GM12873 (cell line): ENCODE data around the gene CHCHD3.

Experiments
- TF ChIP-seq, protein P1 (sequence below): IDR thresholded peaks from 2 replicates; pipeline ENCODE4 v1.5.1; 2012; ENCODE audit warnings: low read depth, mild to moderate bottlenecking, moderate library complexity, low read length, control low read depth; ENCODE audit not compliant: insufficient read depth; ENCODE audit errors: missing control alignments

The CHCHD3 gene

DNA sequence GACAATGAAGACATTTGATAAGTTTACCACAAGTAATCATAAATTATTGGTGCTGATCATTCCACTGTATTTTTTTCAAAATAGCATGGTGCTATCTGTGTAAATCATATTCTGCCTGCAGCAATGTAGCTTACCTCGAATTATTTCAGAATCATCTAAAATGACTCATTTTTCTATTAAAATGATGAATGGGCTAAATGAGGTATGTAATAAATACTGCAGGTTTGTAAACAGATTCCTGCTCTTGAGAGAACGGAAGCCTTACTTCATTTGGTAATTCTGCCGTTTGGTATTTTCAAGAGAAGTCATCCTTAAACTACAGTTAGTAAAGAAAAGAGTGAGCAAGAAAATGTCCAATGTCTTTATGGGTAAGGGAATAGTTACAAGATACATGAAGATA lies 115.9 kb downstream of the CHCHD3 start:
- TF ChIP-seq, protein P1, sequence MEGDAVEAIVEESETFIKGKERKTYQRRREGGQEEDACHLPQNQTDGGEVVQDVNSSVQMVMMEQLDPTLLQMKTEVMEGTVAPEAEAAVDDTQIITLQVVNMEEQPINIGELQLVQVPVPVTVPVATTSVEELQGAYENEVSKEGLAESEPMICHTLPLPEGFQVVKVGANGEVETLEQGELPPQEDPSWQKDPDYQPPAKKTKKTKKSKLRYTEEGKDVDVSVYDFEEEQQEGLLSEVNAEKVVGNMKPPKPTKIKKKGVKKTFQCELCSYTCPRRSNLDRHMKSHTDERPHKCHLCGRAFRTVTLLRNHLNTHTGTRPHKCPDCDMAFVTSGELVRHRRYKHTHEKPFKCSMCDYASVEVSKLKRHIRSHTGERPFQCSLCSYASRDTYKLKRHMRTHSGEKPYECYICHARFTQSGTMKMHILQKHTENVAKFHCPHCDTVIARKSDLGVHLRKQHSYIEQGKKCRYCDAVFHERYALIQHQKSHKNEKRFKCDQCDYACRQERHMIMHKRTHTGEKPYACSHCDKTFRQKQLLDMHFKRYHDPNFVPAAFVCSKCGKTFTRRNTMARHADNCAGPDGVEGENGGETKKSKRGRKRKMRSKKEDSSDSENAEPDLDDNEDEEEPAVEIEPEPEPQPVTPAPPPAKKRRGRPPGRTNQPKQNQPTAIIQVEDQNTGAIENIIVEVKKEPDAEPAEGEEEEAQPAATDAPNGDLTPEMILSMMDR, result no peak

DNA sequence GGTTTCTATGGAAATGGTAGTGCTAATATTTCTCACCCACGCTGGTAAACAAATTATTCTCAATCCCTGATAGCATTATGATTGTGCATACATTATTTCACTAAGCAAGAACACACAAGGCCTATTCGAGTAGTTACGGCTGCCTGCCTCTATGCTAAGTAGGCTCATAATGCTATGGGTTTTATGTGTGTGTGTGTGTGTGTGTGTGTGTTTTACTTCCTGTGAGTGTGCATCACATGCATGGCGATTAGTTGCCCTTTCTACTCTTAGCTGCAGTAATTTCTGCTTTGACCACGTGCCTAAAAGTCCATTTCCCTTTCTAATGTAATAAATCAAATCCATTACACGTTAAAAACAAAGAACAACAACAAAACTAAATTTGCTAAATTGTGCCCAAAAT lies 117.0 kb downstream of the CHCHD3 start:
- TF ChIP-seq, protein P1, result no peak

DNA sequence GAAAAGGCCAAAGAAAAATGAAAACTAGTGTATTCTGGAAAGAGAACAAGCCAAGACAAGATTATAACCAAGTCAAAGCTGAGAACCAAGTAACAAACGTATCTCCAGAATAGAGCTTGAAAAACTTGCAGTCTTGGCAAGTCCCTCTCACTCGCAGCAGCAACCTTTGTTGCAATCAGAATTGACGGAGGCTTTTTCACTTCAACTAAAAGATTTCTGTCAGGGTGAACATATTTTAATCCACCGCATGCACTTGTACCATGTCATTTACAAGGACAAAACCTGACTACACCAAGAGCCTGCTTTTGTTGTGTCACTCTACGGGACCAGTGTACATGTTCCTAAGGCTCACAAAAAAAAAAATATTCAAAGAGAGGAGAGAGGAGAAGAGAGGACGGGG lies 122.0 kb downstream of the CHCHD3 start:
- TF ChIP-seq, protein P1, result no peak

DNA sequence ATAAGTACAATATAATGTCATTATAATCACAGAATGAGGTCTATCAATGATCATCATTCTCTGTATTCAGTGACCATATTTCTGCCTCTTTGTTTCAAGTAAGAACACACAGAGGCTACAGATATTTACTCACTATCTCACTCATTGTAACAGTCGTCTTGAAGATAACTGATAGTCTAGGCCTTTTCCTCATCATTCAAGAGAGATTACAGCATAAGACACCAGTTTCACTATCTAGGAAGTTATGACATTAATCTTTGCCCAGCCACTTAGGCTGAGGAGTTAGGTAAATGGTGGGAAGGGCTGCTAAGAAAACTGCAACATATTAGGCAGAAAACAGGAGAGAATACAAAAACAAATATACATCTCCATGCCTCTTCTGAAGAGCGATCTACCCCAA lies 125.3 kb downstream of the CHCHD3 start:
- TF ChIP-seq, protein P1, result no peak

DNA sequence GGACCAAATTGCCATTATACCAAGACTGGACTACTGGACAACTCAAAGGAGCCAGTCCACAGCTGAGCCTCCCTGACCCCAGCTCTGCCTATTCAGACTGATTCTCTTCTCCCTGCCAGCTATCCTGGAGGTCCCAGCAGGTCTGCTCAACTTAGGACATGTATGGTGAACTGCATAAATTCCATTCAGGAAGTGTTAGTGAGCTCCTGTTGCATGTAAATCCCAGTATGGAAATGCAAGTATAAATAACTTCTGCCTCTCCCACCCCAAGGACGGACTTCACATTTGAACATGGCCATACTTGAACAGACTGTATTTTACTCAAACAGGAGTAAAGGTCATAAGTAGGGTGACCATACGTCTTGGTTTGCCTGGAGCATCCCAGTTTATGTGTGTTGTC lies 128.4 kb downstream of the CHCHD3 start:
- TF ChIP-seq, protein P1, result no peak

DNA sequence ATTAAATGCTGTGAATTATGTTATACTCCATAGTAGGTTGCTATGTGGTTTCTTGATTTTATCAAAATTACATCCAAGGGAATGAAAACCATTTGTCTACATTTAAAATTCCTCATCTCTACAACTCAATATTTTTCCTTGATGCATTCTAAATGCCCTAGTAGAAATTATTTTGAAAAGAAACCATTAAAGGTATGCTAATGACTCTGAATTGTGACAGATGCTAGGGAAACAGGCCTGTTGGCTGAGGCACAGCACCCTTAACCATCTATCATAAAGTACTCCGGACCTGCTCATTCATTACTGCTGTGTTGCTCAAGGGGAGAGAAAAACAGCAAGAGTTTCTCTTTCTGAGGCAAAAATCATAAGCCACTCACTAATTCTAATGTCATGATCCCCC lies 131.2 kb downstream of the CHCHD3 start:
- TF ChIP-seq, protein P1, result no peak

DNA sequence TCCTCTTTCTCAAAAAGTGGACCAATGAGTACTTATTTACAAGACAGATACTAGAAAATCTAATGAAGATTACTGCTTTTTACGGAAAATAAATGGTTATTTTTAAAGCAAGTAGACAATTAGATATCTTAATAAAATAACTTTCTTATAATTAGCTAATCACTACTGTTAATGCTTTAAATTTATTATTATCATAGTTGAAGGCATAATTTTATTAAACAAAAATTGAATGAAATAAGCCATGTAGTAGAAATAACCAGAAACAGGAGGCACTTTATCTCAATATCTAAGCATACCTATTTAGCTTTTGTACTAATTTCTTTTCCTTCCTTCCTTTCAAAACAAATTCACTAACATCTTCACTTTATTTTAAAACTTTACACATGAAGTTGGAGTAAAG lies 134.9 kb downstream of the CHCHD3 start:
- TF ChIP-seq, protein P1, result no peak
